ENCODE measurements around the gene CHST10.
"Not testable (repeated sequence)": the region's sequence is repeated elsewhere in the genome, so short reads cannot be mapped to it uniquely, and the experiment has no call there.

Gene CHST10

DNA sequence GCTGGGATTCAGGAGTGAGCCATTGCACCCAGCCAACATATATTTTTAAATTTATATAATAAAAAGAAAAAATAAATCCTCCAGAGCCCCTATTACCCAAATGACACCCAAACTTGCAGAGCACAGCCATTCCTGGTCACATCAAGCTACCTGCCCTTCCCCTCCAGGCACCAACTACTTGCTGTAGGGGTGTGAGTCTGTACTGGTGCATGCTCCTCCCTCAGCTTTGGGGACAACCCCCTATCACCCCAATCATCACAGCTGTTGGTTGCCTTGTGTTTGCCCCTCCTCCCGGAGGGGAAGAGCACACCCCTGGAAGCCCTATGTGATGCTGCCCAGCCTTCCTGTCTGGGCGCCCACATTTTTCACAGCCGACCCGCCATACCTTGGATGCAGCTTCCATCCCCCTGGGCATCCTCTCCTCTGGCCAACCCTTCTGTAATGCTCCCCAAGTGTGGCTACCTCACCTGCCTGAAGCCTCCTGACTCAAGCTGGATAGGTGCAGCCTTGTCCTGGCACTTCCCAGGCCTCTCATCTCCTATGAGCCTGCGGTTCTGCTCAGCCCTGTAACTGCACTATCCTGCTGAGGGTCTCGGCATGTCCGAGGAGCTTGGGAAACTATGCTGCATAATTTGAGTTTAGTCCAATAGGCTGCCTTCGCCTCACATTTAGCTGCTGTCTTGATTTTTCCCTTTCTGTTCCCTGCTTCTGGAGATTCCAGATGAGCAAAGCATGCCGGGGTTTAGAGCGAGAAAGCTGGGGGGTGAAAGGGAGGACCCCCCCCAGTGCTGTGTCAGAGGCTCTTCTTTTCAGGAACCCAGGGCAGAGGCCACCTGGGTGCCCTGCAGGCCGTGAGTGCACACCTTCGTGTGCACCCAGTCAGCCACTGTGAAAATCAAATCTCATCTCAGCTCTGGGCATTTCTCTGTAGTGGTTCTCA is 27.2 kb downstream of the CHST10 start:
- H3K4me1 ChIP-seq (ENCODE audit: insufficient read depth, low read length): no peaks in the 10 kb centered on the region
- H3K27me3 ChIP-seq (ENCODE audit: control insufficient read depth in 1 of 2, insufficient read depth in 2 of 2, low read length in 2 of 2): no peaks in the 10 kb centered on the region
- no peak overlapping the region for H3K9ac ChIP-seq (ENCODE audit: low read length)
- H3K36me3 ChIP-seq (ENCODE audit: insufficient read depth, low read length): peaks cover 16% of the 10 kb centered on the region
- H3K9me3 ChIP-seq (ENCODE audit: low read length): no peaks in the 10 kb centered on the region
- no peak overlapping the region for H3K27ac ChIP-seq (ENCODE audit: low read depth, low read length)
- H3K4me3 ChIP-seq (ENCODE audit: low read depth in 1 of 2, low read length in 2 of 2): no peak overlapping the region

DNA sequence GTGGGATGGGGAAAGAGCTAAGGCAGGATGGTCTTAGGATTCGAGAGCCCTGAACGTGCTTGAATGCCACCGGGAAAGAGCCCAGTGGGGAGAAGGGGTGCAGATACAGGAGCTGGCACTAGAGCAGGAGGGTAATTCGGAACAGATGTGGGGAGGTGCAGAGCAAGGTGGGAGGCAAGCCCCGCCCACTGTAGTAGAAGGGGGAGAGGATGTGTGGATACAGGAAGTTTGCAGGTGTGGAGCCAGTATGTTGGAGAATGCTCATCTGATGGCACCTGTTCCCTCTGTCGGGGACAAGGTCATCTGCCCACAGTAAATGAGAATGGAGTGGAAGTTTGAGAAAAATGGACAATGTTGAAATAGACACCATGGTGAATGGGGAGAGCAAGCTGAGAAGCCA is 28.8 kb downstream of the CHST10 start:
- peaks cover 15% of the 10 kb centered on the region for H3K36me3 ChIP-seq (ENCODE audit: insufficient read depth, low read length)
- H3K27ac ChIP-seq (ENCODE audit: low read depth, low read length): no peak overlapping the region
- H3K27me3 ChIP-seq (ENCODE audit: control insufficient read depth in 1 of 2, insufficient read depth in 2 of 2, low read length in 2 of 2): no peaks in the 10 kb centered on the region
- H3K9me3 ChIP-seq (ENCODE audit: low read length): no peaks in the 10 kb centered on the region
- H3K4me1 ChIP-seq (ENCODE audit: insufficient read depth, low read length): no peaks in the 10 kb centered on the region
- no peak overlapping the region for H3K9ac ChIP-seq (ENCODE audit: low read length)
- H3K4me3 ChIP-seq (ENCODE audit: low read depth in 1 of 2, low read length in 2 of 2): no peak overlapping the region

DNA sequence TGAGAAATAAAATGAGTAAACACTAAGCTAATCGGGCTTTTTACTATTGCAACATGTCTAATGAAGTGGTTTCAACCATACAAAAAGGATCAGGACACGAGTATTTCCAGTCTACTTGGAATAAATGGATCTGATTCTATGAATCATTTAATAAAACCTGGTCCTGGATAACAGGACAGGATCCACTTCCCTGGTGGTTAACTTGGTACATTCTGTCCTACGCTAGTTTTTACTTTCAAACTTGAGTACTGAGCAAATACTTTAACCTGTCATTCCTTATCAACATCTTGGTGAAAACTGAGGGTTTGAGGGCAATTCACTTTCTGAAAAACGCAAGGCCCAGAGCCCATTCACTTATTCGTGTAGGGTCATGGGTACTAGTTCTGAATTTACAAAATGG is 33.5 kb downstream of the CHST10 start:
- H3K9me3 ChIP-seq (ENCODE audit: low read length): no peaks in the 10 kb centered on the region
- H3K36me3 ChIP-seq (ENCODE audit: insufficient read depth, low read length): no peaks in the 10 kb centered on the region
- H3K27me3 ChIP-seq (ENCODE audit: control insufficient read depth in 1 of 2, insufficient read depth in 2 of 2, low read length in 2 of 2): no peaks in the 10 kb centered on the region
- no peaks in the 10 kb centered on the region for H3K4me1 ChIP-seq (ENCODE audit: insufficient read depth, low read length)
- no peak overlapping the region for H3K27ac ChIP-seq (ENCODE audit: low read depth, low read length)
- no peak overlapping the region for H3K4me3 ChIP-seq (ENCODE audit: low read depth in 1 of 2, low read length in 2 of 2)
- no peak overlapping the region for H3K9ac ChIP-seq (ENCODE audit: low read length)

DNA sequence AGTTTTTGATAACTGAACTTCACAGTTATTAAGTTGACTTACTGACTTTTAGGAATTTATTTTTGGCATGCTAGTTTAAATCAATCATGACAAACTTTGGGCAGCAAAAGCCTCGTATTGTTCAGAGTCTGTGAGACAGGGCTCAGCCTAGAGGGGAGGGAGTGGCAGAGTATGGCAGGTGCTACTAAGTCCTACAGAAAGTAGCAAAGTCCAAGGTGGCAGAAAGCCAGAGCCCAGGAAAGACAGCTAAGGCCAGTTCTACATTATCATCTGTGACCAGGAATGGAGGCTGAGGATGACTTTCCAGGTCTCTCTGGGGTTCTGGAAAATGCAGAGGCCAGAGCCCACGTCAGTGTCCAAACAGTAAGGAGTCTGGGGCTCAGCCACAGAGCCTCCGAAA is 34.2 kb downstream of the CHST10 start:
- H3K4me1 ChIP-seq (ENCODE audit: insufficient read depth, low read length): no peaks in the 10 kb centered on the region
- H3K9me3 ChIP-seq (ENCODE audit: low read length): no peaks in the 10 kb centered on the region
- H3K27ac ChIP-seq (ENCODE audit: low read depth, low read length): no peak overlapping the region
- H3K4me3 ChIP-seq (ENCODE audit: low read depth in 1 of 2, low read length in 2 of 2): no peak overlapping the region
- no peak overlapping the region for H3K9ac ChIP-seq (ENCODE audit: low read length)
- H3K27me3 ChIP-seq (ENCODE audit: control insufficient read depth in 1 of 2, insufficient read depth in 2 of 2, low read length in 2 of 2): no peaks in the 10 kb centered on the region
- H3K36me3 ChIP-seq (ENCODE audit: insufficient read depth, low read length): no peaks in the 10 kb centered on the region

GRCh38 chr2:100381240-100381639 is 36.2 kb downstream of the CHST10 start:
- Histone ChIP-seq H3K9ac (ENCODE audit: low read length) (no peak overlapping the region), H3K27me3 (ENCODE audit: control insufficient read depth in 1 of 2, insufficient read depth in 2 of 2, low read length in 2 of 2) (no peaks in the 10 kb centered on the region), H3K9me3 (ENCODE audit: low read length) (no peaks in the 10 kb centered on the region), H3K27ac (ENCODE audit: low read depth, low read length) (no peak overlapping the region), H3K4me1 (ENCODE audit: insufficient read depth, low read length) (no peaks in the 10 kb centered on the region), H3K4me3 (ENCODE audit: low read depth in 1 of 2, low read length in 2 of 2) (no peak overlapping the region), H3K36me3 (ENCODE audit: insufficient read depth, low read length) (no peaks in the 10 kb centered on the region)

DNA sequence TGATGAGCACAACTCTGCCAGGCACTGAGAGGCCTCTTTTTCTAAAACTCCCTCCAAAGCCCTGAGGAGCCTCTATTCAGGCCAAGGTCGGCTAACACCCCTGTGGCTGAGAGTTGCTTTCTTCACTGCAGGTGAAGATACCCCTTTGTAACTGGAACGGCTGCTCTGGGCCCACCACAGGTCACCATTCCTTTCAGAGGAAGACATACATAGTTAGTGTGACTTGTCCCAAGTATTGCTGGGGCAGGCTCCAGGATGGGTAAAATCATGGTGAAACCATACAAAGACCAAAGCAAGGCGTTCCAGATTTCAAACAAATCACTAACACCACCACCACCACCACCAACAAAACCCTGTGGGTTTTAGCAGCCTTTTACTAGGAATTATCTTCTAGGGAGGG is 36.8 kb downstream of the CHST10 start:
- H3K9ac ChIP-seq (ENCODE audit: low read length): no peak overlapping the region
- no peaks in the 10 kb centered on the region for H3K36me3 ChIP-seq (ENCODE audit: insufficient read depth, low read length)
- no peaks in the 10 kb centered on the region for H3K27me3 ChIP-seq (ENCODE audit: control insufficient read depth in 1 of 2, insufficient read depth in 2 of 2, low read length in 2 of 2)
- H3K4me3 ChIP-seq (ENCODE audit: low read depth in 1 of 2, low read length in 2 of 2): no peak overlapping the region
- no peaks in the 10 kb centered on the region for H3K4me1 ChIP-seq (ENCODE audit: insufficient read depth, low read length)
- H3K9me3 ChIP-seq (ENCODE audit: low read length): no peaks in the 10 kb centered on the region
- no peak overlapping the region for H3K27ac ChIP-seq (ENCODE audit: low read depth, low read length)

GRCh38 chr2:100376836-100377235 is 40.6 kb downstream of the CHST10 start:
- Histone ChIP-seq H3K36me3 (ENCODE audit: insufficient read depth, low read length) (no peaks in the 10 kb centered on the region), H3K4me3 (ENCODE audit: low read depth in 1 of 2, low read length in 2 of 2) (no peak overlapping the region), H3K9me3 (ENCODE audit: low read length) (no peaks in the 10 kb centered on the region), H3K27ac (ENCODE audit: low read depth, low read length) (no peak overlapping the region), H3K27me3 (ENCODE audit: control insufficient read depth in 1 of 2, insufficient read depth in 2 of 2, low read length in 2 of 2) (no peaks in the 10 kb centered on the region), H3K9ac (ENCODE audit: low read length) (no peak overlapping the region), H3K4me1 (ENCODE audit: insufficient read depth, low read length) (no peaks in the 10 kb centered on the region)

GRCh38 chr2:100367163-100367562 is 50.3 kb downstream of the CHST10 start:
- no peak overlapping the region for H3K4me3 ChIP-seq (ENCODE audit: low read depth in 1 of 2, low read length in 2 of 2)
- H3K9me3 ChIP-seq (ENCODE audit: low read length): no peaks in the 10 kb centered on the region
- H3K9ac ChIP-seq (ENCODE audit: low read length): no peak overlapping the region
- no peaks in the 10 kb centered on the region for H3K36me3 ChIP-seq (ENCODE audit: insufficient read depth, low read length)
- no peak overlapping the region for H3K27ac ChIP-seq (ENCODE audit: low read depth, low read length)
- no peaks in the 10 kb centered on the region for H3K27me3 ChIP-seq (ENCODE audit: control insufficient read depth in 1 of 2, insufficient read depth in 2 of 2, low read length in 2 of 2)
- peaks cover 4% of the 10 kb centered on the region for H3K4me1 ChIP-seq (ENCODE audit: insufficient read depth, low read length)

DNA sequence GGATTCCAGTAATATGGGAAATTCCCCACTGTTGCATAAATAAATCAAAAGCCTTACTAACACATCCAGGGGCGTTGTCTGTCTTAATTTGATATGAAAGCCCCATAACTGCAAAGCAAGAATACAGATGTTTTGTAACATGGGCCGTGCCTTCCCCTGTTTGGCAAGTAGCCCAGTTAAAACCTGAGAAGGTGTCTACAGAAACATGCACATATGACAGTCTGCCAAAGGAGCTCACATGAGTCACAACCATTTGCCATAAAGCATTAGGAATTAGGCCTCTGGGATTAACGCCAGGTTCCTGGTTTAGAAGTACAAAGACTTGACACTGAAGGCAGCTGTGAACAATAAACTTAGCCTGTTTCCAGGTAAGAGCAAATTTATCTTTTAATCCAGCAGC is 52.0 kb downstream of the CHST10 start:
- Histone ChIP-seq H3K9ac (ENCODE audit: low read length) (no peak overlapping the region), H3K36me3 (ENCODE audit: insufficient read depth, low read length) (no peaks in the 10 kb centered on the region), H3K4me1 (ENCODE audit: insufficient read depth, low read length) (peaks cover 4% of the 10 kb centered on the region), H3K27me3 (ENCODE audit: control insufficient read depth in 1 of 2, insufficient read depth in 2 of 2, low read length in 2 of 2) (no peaks in the 10 kb centered on the region), H3K27ac (ENCODE audit: low read depth, low read length) (no peak overlapping the region), H3K9me3 (ENCODE audit: low read length) (no peaks in the 10 kb centered on the region), H3K4me3 (ENCODE audit: low read depth in 1 of 2, low read length in 2 of 2) (no peak overlapping the region)

- not testable (repeated sequence) for H3K27ac ChIP-seq (ENCODE audit: low read depth, low read length); H3K4me3 ChIP-seq (ENCODE audit: low read depth in 1 of 2, low read length in 2 of 2); H3K36me3 ChIP-seq (ENCODE audit: insufficient read depth, low read length); H3K9me3 ChIP-seq (ENCODE audit: low read length); H3K4me1 ChIP-seq (ENCODE audit: insufficient read depth, low read length); H3K27me3 ChIP-seq (ENCODE audit: control insufficient read depth in 1 of 2, insufficient read depth in 2 of 2, low read length in 2 of 2); H3K9ac ChIP-seq (ENCODE audit: low read length)
Observed at GRCh38 chr2:100362269-100362668, 55.2 kb downstream of the CHST10 start.

DNA sequence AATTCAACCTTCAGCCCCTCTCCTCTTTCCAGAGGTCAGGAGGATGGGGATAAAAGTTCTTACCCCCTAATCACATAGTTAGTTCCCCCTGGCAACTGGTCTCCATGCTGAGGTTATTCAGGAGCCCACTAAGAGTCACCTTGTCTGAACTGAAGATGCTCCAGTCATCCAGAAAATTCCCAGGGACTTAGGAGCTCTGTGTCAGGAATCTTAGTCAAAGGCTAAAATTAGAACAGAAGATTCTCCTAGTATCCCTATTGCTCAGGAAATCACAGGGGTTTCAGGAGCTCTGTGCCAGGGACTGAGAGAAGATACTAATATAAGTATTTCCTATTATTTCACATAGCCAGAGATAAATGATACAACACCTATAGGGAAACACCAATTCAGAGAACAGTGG is 57.9 kb downstream of the CHST10 start:
- Histone ChIP-seq H3K36me3 (ENCODE audit: insufficient read depth, low read length) (no peaks in the 10 kb centered on the region), H3K27me3 (ENCODE audit: control insufficient read depth in 1 of 2, insufficient read depth in 2 of 2, low read length in 2 of 2) (no peaks in the 10 kb centered on the region), H3K4me3 (ENCODE audit: low read depth in 1 of 2, low read length in 2 of 2) (no peak overlapping the region), H3K9me3 (ENCODE audit: low read length) (no peaks in the 10 kb centered on the region), H3K27ac (ENCODE audit: low read depth, low read length) (no peak overlapping the region), H3K4me1 (ENCODE audit: insufficient read depth, low read length) (no peaks in the 10 kb centered on the region), H3K9ac (ENCODE audit: low read length) (no peak overlapping the region)

GRCh38 chr2:100358554-100358953 is 58.9 kb downstream of the CHST10 start:
- Histone ChIP-seq H3K9ac (ENCODE audit: low read length) (no peak overlapping the region), H3K27ac (ENCODE audit: low read depth, low read length) (no peak overlapping the region), H3K27me3 (ENCODE audit: control insufficient read depth in 1 of 2, insufficient read depth in 2 of 2, low read length in 2 of 2) (no peaks in the 10 kb centered on the region), H3K9me3 (ENCODE audit: low read length) (no peaks in the 10 kb centered on the region), H3K4me3 (ENCODE audit: low read depth in 1 of 2, low read length in 2 of 2) (no peak overlapping the region), H3K36me3 (ENCODE audit: insufficient read depth, low read length) (no peaks in the 10 kb centered on the region), H3K4me1 (ENCODE audit: insufficient read depth, low read length) (no peaks in the 10 kb centered on the region)
